Measurements from ENCODE around the gene TLE5.

DNA sequence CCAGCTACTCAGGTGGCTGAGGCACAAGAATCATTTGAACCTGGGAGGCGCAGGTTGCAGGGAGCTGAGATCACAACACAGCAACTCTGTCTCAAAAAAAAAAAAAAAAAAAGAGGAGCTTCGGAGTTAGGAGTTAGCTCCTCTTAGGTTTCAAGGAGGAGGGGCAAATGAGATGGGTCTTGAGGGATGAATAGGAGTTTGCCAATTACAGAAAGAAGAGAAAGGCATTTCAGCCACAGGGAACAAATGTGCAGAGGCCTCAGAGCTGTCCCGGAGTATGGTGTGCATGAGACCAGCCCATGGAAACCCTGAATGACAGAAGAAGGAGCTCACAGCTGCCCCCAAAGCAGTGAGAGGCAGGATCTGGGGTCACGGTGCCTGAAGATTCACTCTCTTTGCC, 57.8 kb downstream of the TLE5 start:
- TF ChIP-seq, protein P1, sequence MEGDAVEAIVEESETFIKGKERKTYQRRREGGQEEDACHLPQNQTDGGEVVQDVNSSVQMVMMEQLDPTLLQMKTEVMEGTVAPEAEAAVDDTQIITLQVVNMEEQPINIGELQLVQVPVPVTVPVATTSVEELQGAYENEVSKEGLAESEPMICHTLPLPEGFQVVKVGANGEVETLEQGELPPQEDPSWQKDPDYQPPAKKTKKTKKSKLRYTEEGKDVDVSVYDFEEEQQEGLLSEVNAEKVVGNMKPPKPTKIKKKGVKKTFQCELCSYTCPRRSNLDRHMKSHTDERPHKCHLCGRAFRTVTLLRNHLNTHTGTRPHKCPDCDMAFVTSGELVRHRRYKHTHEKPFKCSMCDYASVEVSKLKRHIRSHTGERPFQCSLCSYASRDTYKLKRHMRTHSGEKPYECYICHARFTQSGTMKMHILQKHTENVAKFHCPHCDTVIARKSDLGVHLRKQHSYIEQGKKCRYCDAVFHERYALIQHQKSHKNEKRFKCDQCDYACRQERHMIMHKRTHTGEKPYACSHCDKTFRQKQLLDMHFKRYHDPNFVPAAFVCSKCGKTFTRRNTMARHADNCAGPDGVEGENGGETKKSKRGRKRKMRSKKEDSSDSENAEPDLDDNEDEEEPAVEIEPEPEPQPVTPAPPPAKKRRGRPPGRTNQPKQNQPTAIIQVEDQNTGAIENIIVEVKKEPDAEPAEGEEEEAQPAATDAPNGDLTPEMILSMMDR (IDR thresholded peaks at IDR 0.05; ENCODE audit: poor library complexity) = no peak
- no peak for TF ChIP-seq EZH2phosphoT487 (IDR thresholded peaks at IDR 0.05; ENCODE audit: low read depth, severe bottlenecking, unreplicated experiment)

All from hepatocyte (in vitro differentiated cells).